SU-DHL-6 (cell line): ENCODE data around the gene QPRT.

Source experiments
- H2AFZ ChIP-seq: fragments of 200-600 bp; sonication (generic); 2 replicates; pipeline ENCODE4 v1.6.1; 2014; ENCODE audit warnings: low read depth, mild to moderate bottlenecking, moderate library complexity, mixed read lengths, antibody characterized with exemption, low read length; ENCODE audit not compliant: severe bottlenecking
- H3F3A ChIP-seq: fragments of 200-600 bp; shearing (Covaris generic); 2 replicates; pipeline ENCODE4 v1.6.0; 2016; ENCODE audit warnings: antibody characterized with exemption, mild to moderate bottlenecking; ENCODE audit not compliant: insufficient read depth
- H3K27ac ChIP-seq: fragments of 200-600 bp; sonication (generic); 2 replicates; pipeline ENCODE4 v1.5.1; 2016; ENCODE audit warnings: low read depth, mild to moderate bottlenecking, low read length, moderate library complexity, mixed read lengths
- H3K27me3 ChIP-seq: fragments of 200-600 bp; sonication (generic), shearing (Covaris generic); 2 replicates; pipeline ENCODE4 v1.6.0; 2014; ENCODE audit warnings: mild to moderate bottlenecking, low read length
- H3K36me3 ChIP-seq: fragments of 200-600 bp; sonication (generic); 2 replicates; pipeline ENCODE4 v1.6.1; 2014; ENCODE audit warnings: mild to moderate bottlenecking, low read length, mixed read lengths
- H3K4me2 ChIP-seq: fragments of 300-600, 200-600 bp; shearing (Covaris generic), sonication (generic); 2 replicates; pipeline ENCODE4 v1.6.0; 2014; ENCODE audit warnings: low read length, low read depth, mild to moderate bottlenecking; ENCODE audit not compliant: poor library complexity, severe bottlenecking
- H3K4me3 ChIP-seq: fragments of 200-600 bp; sonication (generic); 2 replicates; pipeline ENCODE4 v1.5.1; 2014; ENCODE audit warnings: antibody characterized with exemption, low read length, mild to moderate bottlenecking, mixed read lengths; ENCODE audit not compliant: insufficient read depth, poor library complexity, severe bottlenecking
- H3K79me2 ChIP-seq: fragments of 200-600 bp; sonication (generic); 2 replicates; pipeline ENCODE4 v1.6.1; 2014; ENCODE audit warnings: mild to moderate bottlenecking, low read length, moderate library complexity; ENCODE audit not compliant: insufficient read depth
- H3K9ac ChIP-seq: fragments of 200-600 bp; sonication (generic); 2 replicates; pipeline ENCODE4 v1.7.0; 2014; ENCODE audit warnings: mild to moderate bottlenecking, low read length
- H3K9me2 ChIP-seq: fragments of 200-600 bp; sonication (generic); replicated peaks from 2 replicates; pipeline ENCODE4 v1.6.1; 2014; ENCODE audit warnings: low read length; ENCODE audit not compliant: insufficient read depth
- H3K9me3 ChIP-seq: fragments of 200-600 bp; sonication (generic); 2 replicates; pipeline ENCODE4 v1.6.1; 2014; ENCODE audit warnings: low read length, mixed read lengths; ENCODE audit not compliant: insufficient read depth
- H4K20me1 ChIP-seq: fragments of 200-600 bp; sonication (generic); 2 replicates; pipeline ENCODE4 v1.6.1; 2014; ENCODE audit warnings: low read depth, mild to moderate bottlenecking, antibody characterized with exemption, low read length, moderate library complexity, mixed read lengths
- CTCF ChIP-seq: fragments of 200-600 bp; sonication (generic); IDR thresholded peaks from one replicate; pipeline ENCODE4 v1.5.1; 2017; ENCODE audit warnings: antibody characterized with exemption, mild to moderate bottlenecking, low read length, moderate library complexity; ENCODE audit not compliant: insufficient read depth, poor library complexity, severe bottlenecking
- EZH2phosphoT487 ChIP-seq: fragments of 200-600 bp; sonication (generic), shearing (Covaris generic); conservative IDR thresholded peaks from 2 replicates; pipeline ENCODE4 v1.6.1; 2018; ENCODE audit warnings: mild to moderate bottlenecking, antibody characterized with exemption, low read length, moderate library complexity, mixed read lengths

QPRT gene

GRCh38 chr16:29641561-29641960 is 37.4 kb upstream of the QPRT start:
- Histone ChIP-seq H3K4me3 (no peak overlapping the region), H3F3A (no peaks in the 10 kb centered on the region), H3K27ac (no peak overlapping the region), H3K9me2 (no peaks in the 10 kb centered on the region), H3K9me3 (no peaks in the 10 kb centered on the region), H3K79me2 (no peaks in the 10 kb centered on the region), H3K36me3 (no peaks in the 10 kb centered on the region), H3K4me2 (no peak overlapping the region), H3K27me3 (no peaks in the 10 kb centered on the region), H3K9ac (no peak overlapping the region), H4K20me1 (no peaks in the 10 kb centered on the region), H2AFZ (no peak overlapping the region)
- TF ChIP-seq CTCF (no peak), EZH2phosphoT487 (no peak)

GRCh38 chr16:29643596-29643995 is 35.4 kb upstream of the QPRT start:
- H4K20me1 ChIP-seq = no peaks in the 10 kb centered on the region
- no peak overlapping the region for H3K4me3 ChIP-seq
- H3F3A ChIP-seq = no peaks in the 10 kb centered on the region
- no peaks in the 10 kb centered on the region for H3K27me3 ChIP-seq
- no peaks in the 10 kb centered on the region for H3K79me2 ChIP-seq
- no peak overlapping the region for H2AFZ ChIP-seq
- no peak for TF ChIP-seq CTCF
- no peak for TF ChIP-seq EZH2phosphoT487
- no peaks in the 10 kb centered on the region for H3K9me2 ChIP-seq
- H3K9me3 ChIP-seq = no peaks in the 10 kb centered on the region
- no peaks in the 10 kb centered on the region for H3K36me3 ChIP-seq
- no peak overlapping the region for H3K27ac ChIP-seq
- no peak overlapping the region for H3K9ac ChIP-seq
- H3K4me2 ChIP-seq = no peak overlapping the region

- no peak overlapping the region for H2AFZ ChIP-seq
- no peak overlapping the region for H3K4me3 ChIP-seq
- H3K79me2 ChIP-seq = no peaks in the 10 kb centered on the region
- H3K4me2 ChIP-seq = no peak overlapping the region
- no peak overlapping the region for H3K9ac ChIP-seq
- no peaks in the 10 kb centered on the region for H3K27me3 ChIP-seq
- H3K9me2 ChIP-seq = no peaks in the 10 kb centered on the region
- no peak overlapping the region for H3K27ac ChIP-seq
- no peaks in the 10 kb centered on the region for H3K9me3 ChIP-seq
- no peaks in the 10 kb centered on the region for H3F3A ChIP-seq
- H3K36me3 ChIP-seq = no peaks in the 10 kb centered on the region
- no peak for TF ChIP-seq EZH2phosphoT487
- TF ChIP-seq CTCF = no peak
- no peaks in the 10 kb centered on the region for H4K20me1 ChIP-seq
These were observed 34.6 kb upstream of the QPRT start for GRCh38 chr16:29644338-29644857.
